ENCODE data around the gene BCCIP.

BCCIP gene

DNA sequence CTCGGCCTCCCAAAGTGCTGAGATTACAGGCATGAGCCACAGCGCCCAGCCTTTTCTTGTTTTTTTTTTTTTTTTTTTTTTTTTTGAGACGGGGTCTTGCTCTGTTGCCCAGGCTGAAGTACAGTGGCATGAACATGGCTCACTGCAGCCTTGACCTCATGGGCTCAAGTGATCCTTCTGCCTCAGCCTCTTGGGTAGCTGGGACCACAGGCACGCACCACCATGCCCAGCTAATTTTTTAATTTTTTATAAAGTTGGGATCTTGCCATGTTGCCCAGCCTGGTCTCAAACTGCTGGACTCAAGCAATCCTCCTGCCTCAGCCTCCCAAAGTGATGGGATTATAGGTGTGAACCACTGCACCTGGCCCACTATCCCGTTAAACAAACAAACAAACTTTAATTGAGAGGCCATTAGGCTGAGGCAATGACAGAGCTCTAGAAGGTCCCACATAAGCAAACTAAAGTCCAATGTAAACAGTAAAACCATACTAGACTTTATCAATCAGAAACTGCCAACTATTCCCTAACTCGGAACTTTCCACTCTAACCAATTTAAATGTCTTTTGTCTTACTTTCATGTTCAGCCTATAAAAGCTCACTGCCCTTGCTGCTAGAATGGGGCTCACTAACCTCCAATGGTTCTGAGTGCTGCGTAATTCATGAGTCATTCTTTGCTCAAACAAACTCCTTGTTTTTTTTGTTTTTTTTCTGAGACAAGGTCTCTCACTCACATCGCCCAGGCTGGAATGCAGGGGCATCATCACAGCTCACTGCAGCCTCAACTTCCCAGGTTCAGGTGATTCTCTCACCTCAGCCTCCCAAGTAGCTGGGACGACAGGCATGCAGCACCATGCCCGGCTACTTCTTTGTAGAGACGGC is 55.9 kb downstream of the BCCIP start:
- H3K4me2 ChIP-seq (ENCODE audit: low read depth, low read length, poor library complexity, severe bottlenecking): no peak overlapping the region
- H3K9ac ChIP-seq (ENCODE audit: low read length): no peak overlapping the region
- H2AFZ ChIP-seq (ENCODE audit: low read depth, low read length, severe bottlenecking): no peak overlapping the region
- H3K9me2 ChIP-seq (replicated peaks; ENCODE audit: insufficient read depth, low read length): no peaks in the 10 kb centered on the region
- H3K36me3 ChIP-seq (ENCODE audit: low read length): 0 out of 2 replicates have a peak, but pooled peaks cover 3% of the 10 kb centered on the region
- H3K27me3 ChIP-seq (ENCODE audit: low read length): no peaks in the 10 kb centered on the region
- no peak overlapping the region for H3K27ac ChIP-seq (ENCODE audit: low read depth, low read length)
- H3F3A ChIP-seq (ENCODE audit: insufficient read depth): no peaks in the 10 kb centered on the region
- H3K79me2 ChIP-seq (ENCODE audit: insufficient read depth, low read length): no peaks in the 10 kb centered on the region
- H3K4me3 ChIP-seq (ENCODE audit: insufficient read depth, low read length, poor library complexity, severe bottlenecking): no peak overlapping the region
- TF ChIP-seq, protein P1, sequence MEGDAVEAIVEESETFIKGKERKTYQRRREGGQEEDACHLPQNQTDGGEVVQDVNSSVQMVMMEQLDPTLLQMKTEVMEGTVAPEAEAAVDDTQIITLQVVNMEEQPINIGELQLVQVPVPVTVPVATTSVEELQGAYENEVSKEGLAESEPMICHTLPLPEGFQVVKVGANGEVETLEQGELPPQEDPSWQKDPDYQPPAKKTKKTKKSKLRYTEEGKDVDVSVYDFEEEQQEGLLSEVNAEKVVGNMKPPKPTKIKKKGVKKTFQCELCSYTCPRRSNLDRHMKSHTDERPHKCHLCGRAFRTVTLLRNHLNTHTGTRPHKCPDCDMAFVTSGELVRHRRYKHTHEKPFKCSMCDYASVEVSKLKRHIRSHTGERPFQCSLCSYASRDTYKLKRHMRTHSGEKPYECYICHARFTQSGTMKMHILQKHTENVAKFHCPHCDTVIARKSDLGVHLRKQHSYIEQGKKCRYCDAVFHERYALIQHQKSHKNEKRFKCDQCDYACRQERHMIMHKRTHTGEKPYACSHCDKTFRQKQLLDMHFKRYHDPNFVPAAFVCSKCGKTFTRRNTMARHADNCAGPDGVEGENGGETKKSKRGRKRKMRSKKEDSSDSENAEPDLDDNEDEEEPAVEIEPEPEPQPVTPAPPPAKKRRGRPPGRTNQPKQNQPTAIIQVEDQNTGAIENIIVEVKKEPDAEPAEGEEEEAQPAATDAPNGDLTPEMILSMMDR (IDR thresholded peaks at IDR 0.05; ENCODE audit: insufficient read depth, low read length, poor library complexity, severe bottlenecking): no peak
- no peak for TF ChIP-seq EZH2phosphoT487 (conservative IDR thresholded peaks at IDR 0.05; ENCODE audit: low read length)
- H3K9me3 ChIP-seq (ENCODE audit: insufficient read depth, low read length): peaks cover 12% of the 10 kb centered on the region; the same call in 1 of the 2 replicates
- no peaks in the 10 kb centered on the region for H4K20me1 ChIP-seq (ENCODE audit: low read depth, low read length)

DNA sequence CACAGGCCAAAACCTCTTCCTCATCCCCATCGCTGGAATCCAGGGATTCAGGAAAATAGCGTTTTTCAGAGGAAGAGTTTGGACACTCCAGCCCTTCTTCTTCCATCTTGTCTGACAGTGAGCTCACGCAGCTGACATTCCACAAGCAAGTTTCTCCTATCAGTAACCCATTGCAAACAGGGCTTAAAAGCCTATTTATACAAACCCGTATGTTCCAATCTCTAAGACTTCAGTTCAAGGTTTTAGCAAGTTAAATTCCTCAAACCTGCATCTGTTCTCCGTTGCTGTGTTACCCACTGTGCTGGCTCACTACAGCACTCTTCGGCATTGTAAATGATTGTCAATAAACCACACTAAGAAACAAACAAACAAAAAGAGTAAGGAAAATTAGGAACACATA is 57.4 kb downstream of the BCCIP start:
- Histone ChIP-seq H2AFZ (ENCODE audit: low read depth, low read length, severe bottlenecking) (no peak overlapping the region), H4K20me1 (ENCODE audit: low read depth, low read length) (no peaks in the 10 kb centered on the region), H3K4me2 (ENCODE audit: low read depth, low read length, poor library complexity, severe bottlenecking) (no peak overlapping the region), H3K27me3 (ENCODE audit: low read length) (no peaks in the 10 kb centered on the region), H3K79me2 (ENCODE audit: insufficient read depth, low read length) (no peaks in the 10 kb centered on the region), H3K4me3 (ENCODE audit: insufficient read depth, low read length, poor library complexity, severe bottlenecking) (no peak overlapping the region), H3K9me2 (replicated peaks; ENCODE audit: insufficient read depth, low read length) (no peaks in the 10 kb centered on the region), H3K9ac (ENCODE audit: low read length) (no peak overlapping the region), H3F3A (ENCODE audit: insufficient read depth) (no peaks in the 10 kb centered on the region), H3K27ac (ENCODE audit: low read depth, low read length) (no peak overlapping the region), H3K36me3 (ENCODE audit: low read length) (0 out of 2 replicates have a peak, but pooled peaks cover 3% of the 10 kb centered on the region), H3K9me3 (ENCODE audit: insufficient read depth, low read length) (peaks cover 11% of the 10 kb centered on the region; the same call in 1 of the 2 replicates)
- TF ChIP-seq EZH2phosphoT487 (conservative IDR thresholded peaks at IDR 0.05; ENCODE audit: low read length): no peak
- TF ChIP-seq, protein P1 (IDR thresholded peaks at IDR 0.05; ENCODE audit: insufficient read depth, low read length, poor library complexity, severe bottlenecking): no peak

DNA sequence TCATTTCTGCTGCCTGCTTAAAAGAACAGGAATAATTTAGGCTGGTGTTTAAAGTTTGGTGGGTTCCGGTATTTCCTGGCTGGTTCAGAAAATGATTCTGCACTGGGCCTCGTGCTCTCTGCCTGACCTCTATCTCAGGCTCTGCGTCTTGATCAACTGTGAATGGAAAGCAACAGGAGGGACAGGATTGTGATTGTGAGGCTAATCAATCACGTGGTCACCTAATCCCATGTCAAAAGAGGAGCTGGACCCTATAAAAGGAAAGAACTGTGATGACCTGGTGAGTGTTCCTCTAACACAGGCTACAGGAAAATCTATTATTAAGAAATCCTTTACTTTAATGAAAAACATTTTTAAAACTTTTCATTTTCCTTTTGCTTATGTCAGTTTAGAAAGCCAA is 57.8 kb downstream of the BCCIP start, which contains the start of gene DHX32:
Gene DHX32 (minus strand): TSS at position 101 of the 400 bp plus-strand sequence. CDS start 468 bp downstream, outside the sequence.
- no peak within 1 kb of the TSS for H3K9ac ChIP-seq (ENCODE audit: low read length)
- H3K27ac ChIP-seq (ENCODE audit: low read depth, low read length): no peak within 1 kb of the TSS
- no peak within 1 kb of the TSS for H2AFZ ChIP-seq (ENCODE audit: low read depth, low read length, severe bottlenecking)
- no peak within 1 kb of the TSS for H3K4me3 ChIP-seq (ENCODE audit: insufficient read depth, low read length, poor library complexity, severe bottlenecking)
- H3K9me2 ChIP-seq (replicated peaks; ENCODE audit: insufficient read depth, low read length): no peaks in the 10 kb centered on the region
- no peaks in the 10 kb centered on the region for H3K27me3 ChIP-seq (ENCODE audit: low read length)
- H3K9me3 ChIP-seq (ENCODE audit: insufficient read depth, low read length): peaks cover 6% of the 10 kb centered on the region; the same call in 1 of the 2 replicates
- no peak for TF ChIP-seq EZH2phosphoT487 (conservative IDR thresholded peaks at IDR 0.05; ENCODE audit: low read length)
- TF ChIP-seq, protein P1 (IDR thresholded peaks at IDR 0.05; ENCODE audit: insufficient read depth, low read length, poor library complexity, severe bottlenecking): no peak
- H4K20me1 ChIP-seq (ENCODE audit: low read depth, low read length): no peaks in the 10 kb centered on the region
- H3F3A ChIP-seq (ENCODE audit: insufficient read depth): no peaks in the 10 kb centered on the region
- 0 out of 2 replicates have a peak, but pooled peaks cover under 1% of the 10 kb centered on the region for H3K36me3 ChIP-seq (ENCODE audit: low read length)
- no peak within 1 kb of the TSS for H3K4me2 ChIP-seq (ENCODE audit: low read depth, low read length, poor library complexity, severe bottlenecking)
- H3K79me2 ChIP-seq (ENCODE audit: insufficient read depth, low read length): no peaks in the 10 kb centered on the region

Measured in SU-DHL-6 (cell line).